ENCODE data around the gene IFNG-AS1. TPM values are rescaled to one million over a fixed set of nuclear protein-coding genes. Genes with fewer than 3 reads are reported as not detected.

The IFNG-AS1 gene
- total RNA-seq, 2 experiments from 2014 or later: 0.55 to 1.1 TPM

DNA sequence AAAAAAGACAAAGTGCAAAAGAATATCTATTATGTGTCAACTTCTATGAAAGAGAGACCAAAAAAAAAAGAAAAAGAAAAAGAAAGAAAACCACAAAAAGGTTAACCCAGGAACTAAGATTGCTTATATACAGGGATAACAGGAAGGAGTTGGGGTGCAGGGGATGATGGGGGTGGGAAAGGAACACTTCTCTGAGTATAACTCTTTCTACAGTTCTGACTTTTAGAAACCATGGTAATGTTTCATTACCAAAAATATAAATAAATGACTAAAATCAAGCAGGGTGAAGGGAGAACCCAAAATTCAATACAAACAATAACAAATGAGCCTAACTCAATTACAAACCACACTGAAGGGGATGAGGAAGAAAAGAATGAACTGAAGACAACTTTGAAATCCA lies 9.1 kb downstream of the IFNG-AS1 start:
- no peak overlapping the region for H3K27ac Mint-ChIP-seq
- H3K27me3 ChIP-seq (ENCODE audit: control insufficient read depth in 1 of 2, insufficient read depth in 2 of 2, low read length in 2 of 2): no peaks in the 10 kb centered on the region
- H3K27me3 Mint-ChIP-seq: peaks cover 5% of the 10 kb centered on the region
- TF ChIP-seq, protein P1, sequence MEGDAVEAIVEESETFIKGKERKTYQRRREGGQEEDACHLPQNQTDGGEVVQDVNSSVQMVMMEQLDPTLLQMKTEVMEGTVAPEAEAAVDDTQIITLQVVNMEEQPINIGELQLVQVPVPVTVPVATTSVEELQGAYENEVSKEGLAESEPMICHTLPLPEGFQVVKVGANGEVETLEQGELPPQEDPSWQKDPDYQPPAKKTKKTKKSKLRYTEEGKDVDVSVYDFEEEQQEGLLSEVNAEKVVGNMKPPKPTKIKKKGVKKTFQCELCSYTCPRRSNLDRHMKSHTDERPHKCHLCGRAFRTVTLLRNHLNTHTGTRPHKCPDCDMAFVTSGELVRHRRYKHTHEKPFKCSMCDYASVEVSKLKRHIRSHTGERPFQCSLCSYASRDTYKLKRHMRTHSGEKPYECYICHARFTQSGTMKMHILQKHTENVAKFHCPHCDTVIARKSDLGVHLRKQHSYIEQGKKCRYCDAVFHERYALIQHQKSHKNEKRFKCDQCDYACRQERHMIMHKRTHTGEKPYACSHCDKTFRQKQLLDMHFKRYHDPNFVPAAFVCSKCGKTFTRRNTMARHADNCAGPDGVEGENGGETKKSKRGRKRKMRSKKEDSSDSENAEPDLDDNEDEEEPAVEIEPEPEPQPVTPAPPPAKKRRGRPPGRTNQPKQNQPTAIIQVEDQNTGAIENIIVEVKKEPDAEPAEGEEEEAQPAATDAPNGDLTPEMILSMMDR (IDR thresholded peaks at IDR 0.05): no peak
- no peak overlapping the region for H3K4me3 Mint-ChIP-seq
- peaks cover 8% of the 10 kb centered on the region for H3K4me1 Mint-ChIP-seq (ENCODE audit: low read depth)
- ChIA-PET POLR2A (no interaction called here), CTCF (no interaction called here)
- no peaks in the 10 kb centered on the region for H3K9me3 Mint-ChIP-seq
- no peak overlapping the region for H3K27ac ChIP-seq (ENCODE audit: low read depth in 1 of 2, low read length in 2 of 2)
- H3K4me1 ChIP-seq (ENCODE audit: insufficient read depth, low read length): no peaks in the 10 kb centered on the region
- ATAC-seq (ENCODE audit: poor library complexity) (no peak), DNase-seq (no peak)
- intact Hi-C loops (cut with DNase I, micrococcal nuclease): no loop called here
- H3K4me3 ChIP-seq (ENCODE audit: low read length): no peak overlapping the region
- no peaks in the 10 kb centered on the region for H3K36me3 Mint-ChIP-seq (ENCODE audit: low read depth)
- peaks cover 3% of the 10 kb centered on the region for H3K36me3 ChIP-seq (ENCODE audit: insufficient read depth, low read length)
- no peaks in the 10 kb centered on the region for H3K9me3 ChIP-seq (ENCODE audit: control insufficient read depth in 1 of 2, insufficient read depth in 1 of 2, low read length in 2 of 2)

DNA sequence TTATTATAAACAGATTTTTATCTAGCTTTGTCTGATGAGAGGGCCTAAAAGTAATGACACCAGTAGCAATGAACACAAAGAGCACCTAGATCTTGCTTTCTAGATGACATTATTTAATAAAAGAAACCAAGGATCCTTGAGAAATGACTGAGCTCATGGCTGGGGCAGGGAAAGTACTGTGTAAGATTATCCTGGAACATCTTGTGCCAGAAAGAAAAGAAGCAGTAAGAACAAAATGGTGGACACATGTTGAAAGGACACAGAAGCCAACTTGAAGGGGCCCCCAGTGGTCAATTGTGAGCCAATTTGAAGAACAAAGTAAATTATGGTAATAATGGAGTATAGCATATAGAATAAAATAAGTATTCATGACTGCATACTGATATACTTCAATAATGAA lies 10.0 kb downstream of the IFNG-AS1 start:
- Mint-ChIP-seq H3K27me3 (peaks cover 3% of the 10 kb centered on the region), H3K27ac (no peak overlapping the region), H3K4me1 (ENCODE audit: low read depth) (peaks cover 8% of the 10 kb centered on the region), H3K9me3 (no peaks in the 10 kb centered on the region), H3K36me3 (ENCODE audit: low read depth) (no peaks in the 10 kb centered on the region), H3K4me3 (no peak overlapping the region)
- no peak for DNase-seq
- ChIA-PET POLR2A (no interaction called here), CTCF (no interaction called here)
- Histone ChIP-seq H3K4me1 (ENCODE audit: insufficient read depth, low read length) (no peaks in the 10 kb centered on the region), H3K9me3 (ENCODE audit: control insufficient read depth in 1 of 2, insufficient read depth in 1 of 2, low read length in 2 of 2) (no peaks in the 10 kb centered on the region), H3K27ac (ENCODE audit: low read depth in 1 of 2, low read length in 2 of 2) (no peak overlapping the region), H3K36me3 (ENCODE audit: insufficient read depth, low read length) (peaks cover 3% of the 10 kb centered on the region), H3K4me3 (ENCODE audit: low read length) (no peak overlapping the region), H3K27me3 (ENCODE audit: control insufficient read depth in 1 of 2, insufficient read depth in 2 of 2, low read length in 2 of 2) (no peaks in the 10 kb centered on the region)
- ATAC-seq (ENCODE audit: poor library complexity): no peak
- intact Hi-C loops (cut with DNase I, micrococcal nuclease): no loop called here
- TF ChIP-seq, protein P1 (IDR thresholded peaks at IDR 0.05): no peak

DNA sequence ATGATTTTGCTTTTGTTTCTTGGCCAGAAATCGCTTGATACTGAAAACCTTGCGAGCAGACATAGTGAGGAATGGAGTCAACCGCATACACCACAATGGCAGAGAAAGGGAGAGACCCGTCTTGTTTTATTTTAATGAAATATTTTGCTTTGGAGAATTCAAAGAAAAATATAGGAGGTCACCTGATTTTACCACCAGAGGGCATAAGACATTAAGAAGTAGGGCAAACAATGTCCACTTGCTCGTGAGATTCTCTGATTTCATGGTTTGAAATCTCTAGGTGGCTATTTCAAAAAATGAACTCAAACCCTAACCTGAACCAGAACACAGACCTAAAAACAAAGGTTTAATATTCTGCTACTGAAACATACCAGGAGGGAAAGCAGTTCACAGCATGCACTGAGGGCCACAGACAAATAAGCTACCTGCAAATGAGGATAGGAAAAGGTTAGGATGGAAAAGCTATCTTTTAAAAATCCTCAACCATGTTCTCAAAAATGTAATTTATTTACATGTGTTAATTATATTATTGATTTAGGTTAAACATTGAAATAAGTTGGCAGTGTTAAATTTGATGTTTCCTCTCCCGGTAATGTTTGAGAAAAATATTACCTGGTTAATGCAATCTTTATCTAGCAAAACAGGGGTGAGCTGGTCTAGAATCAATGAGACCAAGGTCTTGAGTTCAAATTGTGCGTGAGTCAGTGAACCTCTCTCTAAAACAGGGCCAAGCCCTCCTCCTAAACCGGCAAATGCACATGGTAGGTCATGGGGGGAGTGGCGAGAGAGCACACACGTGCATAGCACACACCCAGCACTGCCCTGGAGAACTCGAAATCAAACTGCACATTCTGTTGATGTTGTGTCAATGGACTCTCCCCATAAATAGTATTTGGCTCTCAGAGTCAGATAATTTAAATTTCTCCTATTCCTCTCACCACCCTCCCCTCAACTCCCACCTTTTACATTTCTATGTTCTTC lies 12.5 kb downstream of the IFNG-AS1 start:
- DNase-seq (peak in 3 of 14 experiments; percentile 15 to 22 (median 18)), ATAC-seq (ENCODE audit: poor library complexity) (no peak)
- ChIA-PET CTCF (no interaction called here), POLR2A (no interaction called here)
- Mint-ChIP-seq H3K27me3 (no peaks in the 10 kb centered on the region), H3K4me1 (ENCODE audit: low read depth) (peaks cover 8% of the 10 kb centered on the region), H3K4me3 (no peak overlapping the region), H3K27ac (no peak overlapping the region), H3K9me3 (no peaks in the 10 kb centered on the region), H3K36me3 (ENCODE audit: low read depth) (no peaks in the 10 kb centered on the region)
- no peaks in the 10 kb centered on the region for H3K4me1 ChIP-seq (ENCODE audit: insufficient read depth, low read length)
- H3K36me3 ChIP-seq (ENCODE audit: insufficient read depth, low read length): peaks cover under 1% of the 10 kb centered on the region
- intact Hi-C loops (cut with DNase I, micrococcal nuclease): no loop called here
- no peak overlapping the region for H3K27ac ChIP-seq (ENCODE audit: low read depth in 1 of 2, low read length in 2 of 2)
- TF ChIP-seq, protein P1 (IDR thresholded peaks at IDR 0.05): no peak
- H3K9me3 ChIP-seq (ENCODE audit: control insufficient read depth in 1 of 2, insufficient read depth in 1 of 2, low read length in 2 of 2): no peaks in the 10 kb centered on the region
- no peaks in the 10 kb centered on the region for H3K27me3 ChIP-seq (ENCODE audit: control insufficient read depth in 1 of 2, insufficient read depth in 2 of 2, low read length in 2 of 2)
- H3K4me3 ChIP-seq (ENCODE audit: low read length): no peak overlapping the region
